ENCODE measurements around the gene SGPP2. TPM values are rescaled to one million over a fixed set of nuclear protein-coding genes. Genes with fewer than 3 reads are reported as not detected.
A peak's percentile ranks its signal among the peaks of the same experiment; 100 is the strongest.

Gene SGPP2
- total RNA-seq, 1 donor from 2014 or later, result 9.7 TPM

- no peak for DNase-seq (ENCODE audit: low read depth)
- no peak for TF ChIP-seq CTCF (conservative IDR thresholded peaks at IDR 0.05; ENCODE audit: low read depth, low read length)
- no peak overlapping the region for H3K4me3 ChIP-seq (ENCODE audit: low read depth, low read length)
These were observed 5.6 kb upstream of the SGPP2 start for GRCh38 chr2:222418739-222419138.

- DNase-seq (ENCODE audit: low read depth), result no peak
- no peak overlapping the region for H3K4me3 ChIP-seq (ENCODE audit: low read depth, low read length)
- no peak for TF ChIP-seq CTCF (conservative IDR thresholded peaks at IDR 0.05; ENCODE audit: low read depth, low read length)
These were observed 3.8 kb upstream of the SGPP2 start for GRCh38 chr2:222420508-222420907.

- H3K4me3 ChIP-seq (ENCODE audit: low read depth, low read length), result no peak overlapping the region
- DNase-seq (ENCODE audit: low read depth), result no peak
- no peak for TF ChIP-seq CTCF (conservative IDR thresholded peaks at IDR 0.05; ENCODE audit: low read depth, low read length)
These were observed 2.7 kb upstream of the SGPP2 start for GRCh38 chr2:222421626-222422025.

- no peak overlapping the region for H3K4me3 ChIP-seq (ENCODE audit: low read depth, low read length)
- no peak for DNase-seq (ENCODE audit: low read depth)
- no peak for TF ChIP-seq CTCF (conservative IDR thresholded peaks at IDR 0.05; ENCODE audit: low read depth, low read length)
These were observed 1.2 kb upstream of the SGPP2 start for GRCh38 chr2:222423186-222423585.

- DNase-seq (ENCODE audit: low read depth), result peak; percentile 96
- no peak for TF ChIP-seq CTCF (conservative IDR thresholded peaks at IDR 0.05; ENCODE audit: low read depth, low read length)
- H3K4me3 ChIP-seq (ENCODE audit: low read depth, low read length), result peak overlapping the region; percentile 75
These were observed 589 bp upstream of the SGPP2 start for GRCh38 chr2:222423632-222424275.

GRCh38 chr2:222424729-222425671 lies 657 bp downstream of the SGPP2 start:
- DNase-seq (ENCODE audit: low read depth), result no peak
- no peak for TF ChIP-seq CTCF (conservative IDR thresholded peaks at IDR 0.05; ENCODE audit: low read depth, low read length)
- H3K4me3 ChIP-seq (ENCODE audit: low read depth, low read length), result peak overlapping the region; percentile 75
